Loucy (cell line): ENCODE results near the gene NAP1L1.

Experiments
- EZH2phosphoT487 ChIP-seq: fragments of 200-600 bp; IDR thresholded peaks from 2 replicates; pipeline ENCODE4 v1.6.1; 2018; ENCODE audit warnings: antibody characterized with exemption, mild to moderate bottlenecking, moderate library complexity, borderline replicate concordance
- TF ChIP-seq, protein P1 (sequence below): fragments of 200-600 bp; sonication (generic); conservative IDR thresholded peaks from 2 replicates; pipeline ENCODE4 v1.5.1; 2014; ENCODE audit warnings: mild to moderate bottlenecking, antibody characterized with exemption, low read length

- TF ChIP-seq, protein P1, sequence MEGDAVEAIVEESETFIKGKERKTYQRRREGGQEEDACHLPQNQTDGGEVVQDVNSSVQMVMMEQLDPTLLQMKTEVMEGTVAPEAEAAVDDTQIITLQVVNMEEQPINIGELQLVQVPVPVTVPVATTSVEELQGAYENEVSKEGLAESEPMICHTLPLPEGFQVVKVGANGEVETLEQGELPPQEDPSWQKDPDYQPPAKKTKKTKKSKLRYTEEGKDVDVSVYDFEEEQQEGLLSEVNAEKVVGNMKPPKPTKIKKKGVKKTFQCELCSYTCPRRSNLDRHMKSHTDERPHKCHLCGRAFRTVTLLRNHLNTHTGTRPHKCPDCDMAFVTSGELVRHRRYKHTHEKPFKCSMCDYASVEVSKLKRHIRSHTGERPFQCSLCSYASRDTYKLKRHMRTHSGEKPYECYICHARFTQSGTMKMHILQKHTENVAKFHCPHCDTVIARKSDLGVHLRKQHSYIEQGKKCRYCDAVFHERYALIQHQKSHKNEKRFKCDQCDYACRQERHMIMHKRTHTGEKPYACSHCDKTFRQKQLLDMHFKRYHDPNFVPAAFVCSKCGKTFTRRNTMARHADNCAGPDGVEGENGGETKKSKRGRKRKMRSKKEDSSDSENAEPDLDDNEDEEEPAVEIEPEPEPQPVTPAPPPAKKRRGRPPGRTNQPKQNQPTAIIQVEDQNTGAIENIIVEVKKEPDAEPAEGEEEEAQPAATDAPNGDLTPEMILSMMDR = no peak
- no peak for TF ChIP-seq EZH2phosphoT487
These were observed 41.1 kb downstream of the NAP1L1 start for GRCh38 chr12:76043377-76043776.
